Transverse colon (tissue), 3 donors: ENCODE data around the gene PTPN3.

ENCODE experiments used
- POLR2A ChIP-seq: fragments of 450-650 bp; IDR thresholded peaks from one replicate; pipeline ENCODE4 v1.6.1; 2016; ENCODE audit warnings: antibody characterized with exemption, mild to moderate bottlenecking, moderate library complexity
- TF ChIP-seq, protein P1 (sequence below), 5 experiments: fragments of 200-600 bp in 3 of 5; fragments of 450-650 bp in 2 of 5; sonication (generic) in 3 of 5; IDR thresholded peaks; 1 replicate in 2 of 5; 2 replicates in 3 of 5; pipeline ENCODE4 v1.5.1; 2016 to 2017; ENCODE audit warnings: antibody characterized with exemption in 5 of 5, inconsistent platforms in 3 of 5, mild to moderate bottlenecking in 2 of 5, moderate library complexity in 1 of 5

DNA sequence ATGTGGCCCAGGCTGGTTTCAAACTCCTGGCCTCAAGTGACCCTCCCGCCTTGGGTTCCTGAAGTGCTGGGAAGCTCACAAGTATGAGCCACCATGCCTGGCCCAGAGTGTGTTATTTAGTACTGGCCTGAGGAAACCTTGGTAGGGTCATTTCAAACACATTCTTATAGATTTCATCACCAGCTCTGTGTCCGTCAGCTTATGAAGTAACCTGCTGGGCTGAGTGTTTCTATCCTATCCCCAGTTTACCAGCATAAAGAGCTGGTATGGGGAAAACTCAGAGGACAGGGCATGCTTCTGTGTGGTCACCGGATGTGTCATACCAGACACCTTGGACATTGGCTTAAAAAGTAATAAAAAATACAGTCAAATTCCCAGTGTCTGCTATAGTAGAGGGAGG lies 45.3 kb downstream of the PTPN3 start:
- TF ChIP-seq, protein P1, sequence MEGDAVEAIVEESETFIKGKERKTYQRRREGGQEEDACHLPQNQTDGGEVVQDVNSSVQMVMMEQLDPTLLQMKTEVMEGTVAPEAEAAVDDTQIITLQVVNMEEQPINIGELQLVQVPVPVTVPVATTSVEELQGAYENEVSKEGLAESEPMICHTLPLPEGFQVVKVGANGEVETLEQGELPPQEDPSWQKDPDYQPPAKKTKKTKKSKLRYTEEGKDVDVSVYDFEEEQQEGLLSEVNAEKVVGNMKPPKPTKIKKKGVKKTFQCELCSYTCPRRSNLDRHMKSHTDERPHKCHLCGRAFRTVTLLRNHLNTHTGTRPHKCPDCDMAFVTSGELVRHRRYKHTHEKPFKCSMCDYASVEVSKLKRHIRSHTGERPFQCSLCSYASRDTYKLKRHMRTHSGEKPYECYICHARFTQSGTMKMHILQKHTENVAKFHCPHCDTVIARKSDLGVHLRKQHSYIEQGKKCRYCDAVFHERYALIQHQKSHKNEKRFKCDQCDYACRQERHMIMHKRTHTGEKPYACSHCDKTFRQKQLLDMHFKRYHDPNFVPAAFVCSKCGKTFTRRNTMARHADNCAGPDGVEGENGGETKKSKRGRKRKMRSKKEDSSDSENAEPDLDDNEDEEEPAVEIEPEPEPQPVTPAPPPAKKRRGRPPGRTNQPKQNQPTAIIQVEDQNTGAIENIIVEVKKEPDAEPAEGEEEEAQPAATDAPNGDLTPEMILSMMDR (IDR thresholded peaks at IDR 0.05) = no peak
- no peak for TF ChIP-seq POLR2A
